ENCODE results near the gene KLHL33. TPM values are rescaled to one million over a fixed set of nuclear protein-coding genes. Genes with fewer than 3 reads are reported as not detected.

Gene KLHL33
- total RNA-seq, 1 donor from 2014 or later, result 0.05 TPM

DNA sequence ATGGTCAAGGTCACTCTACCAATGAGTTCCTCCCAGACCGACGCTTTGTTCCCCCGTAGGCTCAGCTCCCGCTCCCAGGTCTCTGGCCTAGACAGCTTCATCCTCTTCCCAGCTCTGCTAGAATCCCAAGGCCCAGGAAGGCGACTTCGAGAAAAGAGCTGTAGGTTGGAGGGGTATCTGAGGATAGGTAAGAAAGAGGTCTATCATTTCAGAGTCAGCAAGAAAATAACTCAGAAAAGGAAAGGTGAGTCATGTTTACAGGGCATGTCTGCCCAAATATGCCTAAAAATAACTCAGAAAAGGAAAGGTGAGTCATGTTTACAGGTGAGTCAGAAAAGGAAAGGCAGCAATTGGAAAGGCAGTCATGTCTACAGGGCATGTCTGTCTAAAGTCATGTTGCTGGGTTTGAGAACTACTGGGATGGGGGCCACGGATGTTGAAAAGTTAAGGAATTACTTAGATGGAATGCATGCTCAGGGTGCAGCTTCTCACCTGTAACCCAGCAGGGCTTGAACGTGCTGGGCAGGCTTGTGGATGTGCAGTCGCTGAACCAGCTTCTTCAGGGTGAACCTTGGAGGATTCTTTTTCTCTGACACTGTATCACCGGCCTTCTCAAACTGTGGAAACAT is 34.9 kb downstream of the KLHL33 start:
- no peaks in the 10 kb centered on the region for H3K4me1 Mint-ChIP-seq (ENCODE audit: low read depth)
- no peak for DNase-seq (ENCODE audit: low spot score, unreplicated experiment)
- no peaks in the 10 kb centered on the region for H3K9me3 Mint-ChIP-seq (ENCODE audit: low read depth)
- peaks cover 21% of the 10 kb centered on the region for H3K36me3 Mint-ChIP-seq (ENCODE audit: insufficient read depth)
- no peaks in the 10 kb centered on the region for H3K27me3 Mint-ChIP-seq
- peak overlapping the region; percentile 73 for H3K27ac Mint-ChIP-seq
- TF ChIP-seq, protein P1, sequence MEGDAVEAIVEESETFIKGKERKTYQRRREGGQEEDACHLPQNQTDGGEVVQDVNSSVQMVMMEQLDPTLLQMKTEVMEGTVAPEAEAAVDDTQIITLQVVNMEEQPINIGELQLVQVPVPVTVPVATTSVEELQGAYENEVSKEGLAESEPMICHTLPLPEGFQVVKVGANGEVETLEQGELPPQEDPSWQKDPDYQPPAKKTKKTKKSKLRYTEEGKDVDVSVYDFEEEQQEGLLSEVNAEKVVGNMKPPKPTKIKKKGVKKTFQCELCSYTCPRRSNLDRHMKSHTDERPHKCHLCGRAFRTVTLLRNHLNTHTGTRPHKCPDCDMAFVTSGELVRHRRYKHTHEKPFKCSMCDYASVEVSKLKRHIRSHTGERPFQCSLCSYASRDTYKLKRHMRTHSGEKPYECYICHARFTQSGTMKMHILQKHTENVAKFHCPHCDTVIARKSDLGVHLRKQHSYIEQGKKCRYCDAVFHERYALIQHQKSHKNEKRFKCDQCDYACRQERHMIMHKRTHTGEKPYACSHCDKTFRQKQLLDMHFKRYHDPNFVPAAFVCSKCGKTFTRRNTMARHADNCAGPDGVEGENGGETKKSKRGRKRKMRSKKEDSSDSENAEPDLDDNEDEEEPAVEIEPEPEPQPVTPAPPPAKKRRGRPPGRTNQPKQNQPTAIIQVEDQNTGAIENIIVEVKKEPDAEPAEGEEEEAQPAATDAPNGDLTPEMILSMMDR (IDR thresholded peaks at IDR 0.05; ENCODE audit: unreplicated experiment), result no peak
- H3K4me3 Mint-ChIP-seq (ENCODE audit: low read depth), result no peak overlapping the region

DNA sequence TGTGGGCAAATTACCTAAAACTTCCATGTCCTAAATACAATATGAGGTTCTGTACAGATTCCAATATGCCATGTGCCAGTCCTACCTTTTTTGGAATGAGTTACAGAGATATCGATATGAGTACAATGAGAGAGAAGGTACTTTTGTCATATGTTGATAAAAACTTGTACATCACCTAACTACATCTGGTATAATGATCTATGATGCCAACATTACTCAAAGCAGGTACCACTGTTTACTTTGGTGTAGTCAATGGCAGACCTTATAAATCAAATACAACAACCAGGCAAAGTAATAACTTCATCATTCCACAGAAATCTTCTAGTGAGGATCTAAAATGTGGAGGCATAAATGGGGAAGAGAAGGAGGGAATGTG is 35.4 kb downstream of the KLHL33 start:
- Mint-ChIP-seq H3K27me3 (no peaks in the 10 kb centered on the region), H3K4me1 (ENCODE audit: low read depth) (no peaks in the 10 kb centered on the region), H3K36me3 (ENCODE audit: insufficient read depth) (peaks cover 21% of the 10 kb centered on the region), H3K9me3 (ENCODE audit: low read depth) (no peaks in the 10 kb centered on the region), H3K4me3 (ENCODE audit: low read depth) (no peak overlapping the region), H3K27ac (peak overlapping the region; percentile 73)
- no peak for DNase-seq (ENCODE audit: low spot score, unreplicated experiment)
- TF ChIP-seq, protein P1 (IDR thresholded peaks at IDR 0.05; ENCODE audit: unreplicated experiment), result no peak

DNA sequence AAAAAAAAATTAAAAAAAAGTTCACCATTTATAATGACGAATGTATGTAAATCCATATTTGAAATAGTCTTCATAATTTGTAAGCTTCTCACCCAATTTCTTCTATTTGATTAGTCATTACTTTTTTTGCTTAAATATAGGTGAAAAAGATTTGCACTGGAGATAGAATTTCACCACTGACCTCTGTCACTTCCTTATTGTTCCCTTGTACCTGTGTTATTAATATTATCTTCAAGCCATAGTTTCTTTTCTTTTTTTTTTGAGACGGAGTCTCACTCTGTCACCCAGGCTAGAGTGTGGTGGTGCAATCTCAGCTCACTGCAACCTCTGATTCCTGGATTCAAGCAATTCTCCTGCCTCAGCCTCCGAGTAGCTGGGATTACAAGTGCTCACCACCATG is 38.5 kb downstream of the KLHL33 start:
- peaks cover 21% of the 10 kb centered on the region for H3K36me3 Mint-ChIP-seq (ENCODE audit: insufficient read depth)

DNA sequence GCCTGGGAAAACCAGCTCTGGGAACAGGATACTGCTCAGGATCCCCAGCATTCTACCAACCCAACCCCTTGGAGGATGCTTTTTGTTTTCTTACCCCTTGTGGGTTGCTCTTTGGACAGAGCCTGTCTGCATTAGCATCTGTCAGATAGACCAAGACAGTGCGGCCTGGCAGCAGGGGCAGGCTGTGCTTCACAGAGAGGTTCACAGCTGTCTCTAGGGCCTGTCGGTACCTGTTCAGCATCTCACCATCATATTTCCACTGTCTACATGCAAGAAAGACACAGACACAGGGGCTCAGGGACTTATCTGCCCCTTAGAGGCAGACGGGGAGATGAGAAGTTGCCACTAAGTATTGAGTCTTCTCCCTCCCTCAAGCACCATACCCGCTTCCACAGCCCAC is 44.5 kb downstream of the KLHL33 start:
- no peak for DNase-seq (ENCODE audit: low spot score, unreplicated experiment)
- TF ChIP-seq, protein P1 (IDR thresholded peaks at IDR 0.05; ENCODE audit: unreplicated experiment), result no peak
- H3K4me1 Mint-ChIP-seq (ENCODE audit: low read depth), result no peaks in the 10 kb centered on the region
- no peaks in the 10 kb centered on the region for H3K27me3 Mint-ChIP-seq
- peaks cover 15% of the 10 kb centered on the region for H3K36me3 Mint-ChIP-seq (ENCODE audit: insufficient read depth)
- no peaks in the 10 kb centered on the region for H3K9me3 Mint-ChIP-seq (ENCODE audit: low read depth)
- no peak overlapping the region for H3K4me3 Mint-ChIP-seq (ENCODE audit: low read depth)
- no peak overlapping the region for H3K27ac Mint-ChIP-seq

More for the DNA sequence above, 38.5 kb downstream of the KLHL33 start:
- no peaks in the 10 kb centered on the region for H3K27me3 Mint-ChIP-seq
- H3K4me1 Mint-ChIP-seq (ENCODE audit: low read depth), result no peaks in the 10 kb centered on the region
- no peak for DNase-seq (ENCODE audit: low spot score, unreplicated experiment)
- no peaks in the 10 kb centered on the region for H3K9me3 Mint-ChIP-seq (ENCODE audit: low read depth)
- H3K27ac Mint-ChIP-seq, result no peak overlapping the region
- no peak overlapping the region for H3K4me3 Mint-ChIP-seq (ENCODE audit: low read depth)
- TF ChIP-seq, protein P1 (IDR thresholded peaks at IDR 0.05; ENCODE audit: unreplicated experiment), result no peak

DNA sequence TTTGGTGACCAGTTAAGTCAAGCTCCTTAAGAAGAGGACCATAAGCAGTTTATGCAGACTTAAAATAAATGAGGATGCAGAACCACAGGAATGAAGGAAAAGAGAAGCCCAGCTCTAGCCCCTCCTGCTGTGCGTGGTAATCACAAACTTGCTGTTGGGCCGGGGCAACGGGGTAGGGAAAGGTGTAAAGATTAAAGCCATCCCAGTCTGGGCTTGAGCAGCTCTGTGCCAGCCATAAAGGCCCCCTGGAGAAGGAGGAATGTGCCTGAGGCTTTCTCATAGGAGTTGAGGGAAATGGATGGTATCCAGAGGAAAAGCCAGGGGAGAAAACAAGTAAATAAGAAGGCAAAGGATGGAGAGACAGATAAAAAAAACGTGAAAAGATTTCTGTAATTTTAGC is 47.8 kb downstream of the KLHL33 start:
- DNase-seq (ENCODE audit: low spot score, unreplicated experiment), result no peak
- Mint-ChIP-seq H3K36me3 (ENCODE audit: insufficient read depth) (peaks cover 18% of the 10 kb centered on the region), H3K4me1 (ENCODE audit: low read depth) (no peaks in the 10 kb centered on the region), H3K9me3 (ENCODE audit: low read depth) (no peaks in the 10 kb centered on the region), H3K27ac (no peak overlapping the region), H3K4me3 (ENCODE audit: low read depth) (no peak overlapping the region), H3K27me3 (no peaks in the 10 kb centered on the region)
- TF ChIP-seq, protein P1 (IDR thresholded peaks at IDR 0.05; ENCODE audit: unreplicated experiment), result no peak
